Non-pigmented ciliary epithelial cell (primary cell): ENCODE measurements around the gene RAP1GDS1.

Experiments
- DNase-seq: peaks from one replicate; pipeline ENCODE4 v3.0.0-alpha.2; 2010; ENCODE audit warnings: low read depth

The RAP1GDS1 gene

GRCh38 chr4:98260579-98261404, at the start of gene RAP1GDS1:
RAP1GDS1 (plus strand) TSS chr4:98261384; CDS start chr4:98261566, 182 bp downstream.
- peak; percentile 81 for DNase-seq

GRCh38 chr4:98222306-98222705, 38.9 kb upstream of the RAP1GDS1 start:
- no peak for DNase-seq

GRCh38 chr4:98226396-98226795, 34.8 kb upstream of the RAP1GDS1 start:
- DNase-seq = no peak

GRCh38 chr4:98230961-98231360, 30.2 kb upstream of the RAP1GDS1 start:
- no peak for DNase-seq

GRCh38 chr4:98232202-98232601, 29.0 kb upstream of the RAP1GDS1 start:
- DNase-seq = no peak

GRCh38 chr4:98237204-98237603, 24.0 kb upstream of the RAP1GDS1 start:
- no peak for DNase-seq

GRCh38 chr4:98242063-98242462, 19.1 kb upstream of the RAP1GDS1 start:
- no peak for DNase-seq

GRCh38 chr4:98242538-98242937, 18.6 kb upstream of the RAP1GDS1 start:
- DNase-seq = no peak

GRCh38 chr4:98245226-98245625, 16.0 kb upstream of the RAP1GDS1 start:
- DNase-seq = no peak

GRCh38 chr4:98248934-98249333, 12.2 kb upstream of the RAP1GDS1 start:
- DNase-seq = no peak

- DNase-seq = no peak
These were observed 11.4 kb upstream of the RAP1GDS1 start for GRCh38 chr4:98249831-98250230.

GRCh38 chr4:98253499-98253898, 7.7 kb upstream of the RAP1GDS1 start:
- no peak for DNase-seq

- no peak for DNase-seq
These were observed 1.1 kb upstream of the RAP1GDS1 start for GRCh38 chr4:98260047-98260578.

GRCh38 chr4:98261405-98262291, 464 bp downstream of the RAP1GDS1 start:
- no peak for DNase-seq

- no peak for DNase-seq
These were observed 1.2 kb downstream of the RAP1GDS1 start for GRCh38 chr4:98262431-98262830.

GRCh38 chr4:98267498-98267897, 6.3 kb downstream of the RAP1GDS1 start:
- no peak for DNase-seq

- DNase-seq = no peak
These were observed 14.0 kb downstream of the RAP1GDS1 start for GRCh38 chr4:98275145-98275544.

- DNase-seq = no peak
These were observed 22.3 kb downstream of the RAP1GDS1 start for GRCh38 chr4:98283219-98284189.

- no peak for DNase-seq
These were observed 23.5 kb downstream of the RAP1GDS1 start for GRCh38 chr4:98284640-98285046.

GRCh38 chr4:98285676-98286075, 24.5 kb downstream of the RAP1GDS1 start:
- no peak for DNase-seq

GRCh38 chr4:98287328-98287727, 26.1 kb downstream of the RAP1GDS1 start:
- DNase-seq = no peak
